Measurements from ENCODE around the gene RARS2.

GRCh38 chr6:87639373-87639772 is 49.6 kb upstream of the RARS2 start:
- TF ChIP-seq CTCF (IDR thresholded peaks at IDR 0.05; ENCODE audit: low read length) (no peak), EZH2 (IDR thresholded peaks at IDR 0.05; ENCODE audit: borderline replicate concordance, low read length) (no peak)
